ENCODE results near the gene PAEP.

Gene PAEP

GRCh38 chr9:135582966-135583687 lies 21.6 kb downstream of the PAEP start:
- H3K27me3 ChIP-seq (ENCODE audit: insufficient read depth, low read length), result no peaks in the 10 kb centered on the region
- no peaks in the 10 kb centered on the region for H3K36me3 ChIP-seq (ENCODE audit: insufficient read depth, low read length)
- H3K9ac ChIP-seq (ENCODE audit: low read depth, low read length), result no peak overlapping the region
- H3K27ac ChIP-seq (ENCODE audit: low read depth, low read length), result no peak overlapping the region
- no peak overlapping the region for H3K4me3 ChIP-seq (ENCODE audit: low read length)
- H3K4me1 ChIP-seq (ENCODE audit: insufficient read depth, low read length), result no peaks in the 10 kb centered on the region
- 93% methylated on average over 19 of the region's 19 CpGs for WGBS
- H3K9me3 ChIP-seq (ENCODE audit: insufficient read depth, low read depth, low read length), result no peaks in the 10 kb centered on the region

- no peak overlapping the region for H3K9ac ChIP-seq (ENCODE audit: low read depth, low read length)
- H3K27me3 ChIP-seq (ENCODE audit: insufficient read depth, low read length), result no peaks in the 10 kb centered on the region
- H3K4me1 ChIP-seq (ENCODE audit: insufficient read depth, low read length), result no peaks in the 10 kb centered on the region
- H3K27ac ChIP-seq (ENCODE audit: low read depth, low read length), result no peak overlapping the region
- 95% methylated on average over 16 of the region's 16 CpGs for WGBS
- no peaks in the 10 kb centered on the region for H3K9me3 ChIP-seq (ENCODE audit: insufficient read depth, low read depth, low read length)
- no peak overlapping the region for H3K4me3 ChIP-seq (ENCODE audit: low read length)
- no peaks in the 10 kb centered on the region for H3K36me3 ChIP-seq (ENCODE audit: insufficient read depth, low read length)
Observed at GRCh38 chr9:135583688-135584011, 22.1 kb downstream of the PAEP start.

- no peak overlapping the region for H3K9ac ChIP-seq (ENCODE audit: low read depth, low read length)
- H3K27me3 ChIP-seq (ENCODE audit: insufficient read depth, low read length), result no peaks in the 10 kb centered on the region
- H3K4me3 ChIP-seq (ENCODE audit: low read length), result no peak overlapping the region
- H3K4me1 ChIP-seq (ENCODE audit: insufficient read depth, low read length), result no peaks in the 10 kb centered on the region
- 84% methylated on average over 5 of the region's 5 CpGs for WGBS
- no peak overlapping the region for H3K27ac ChIP-seq (ENCODE audit: low read depth, low read length)
- H3K9me3 ChIP-seq (ENCODE audit: insufficient read depth, low read depth, low read length), result no peaks in the 10 kb centered on the region
- H3K36me3 ChIP-seq (ENCODE audit: insufficient read depth, low read length), result no peaks in the 10 kb centered on the region
Observed at GRCh38 chr9:135584371-135584770, 22.8 kb downstream of the PAEP start.

- H3K4me1 ChIP-seq (ENCODE audit: insufficient read depth, low read length), result no peaks in the 10 kb centered on the region
- H3K27ac ChIP-seq (ENCODE audit: low read depth, low read length), result no peak overlapping the region
- no peak overlapping the region for H3K4me3 ChIP-seq (ENCODE audit: low read length)
- no peaks in the 10 kb centered on the region for H3K36me3 ChIP-seq (ENCODE audit: insufficient read depth, low read length)
- H3K9ac ChIP-seq (ENCODE audit: low read depth, low read length), result no peak overlapping the region
- no peaks in the 10 kb centered on the region for H3K27me3 ChIP-seq (ENCODE audit: insufficient read depth, low read length)
- H3K9me3 ChIP-seq (ENCODE audit: insufficient read depth, low read depth, low read length), result no peaks in the 10 kb centered on the region
- WGBS, result 92% methylated on average over 15 of the region's 16 CpGs
Observed at GRCh38 chr9:135584934-135585333, 23.4 kb downstream of the PAEP start.

- no peak overlapping the region for H3K4me3 ChIP-seq (ENCODE audit: low read length)
- no peaks in the 10 kb centered on the region for H3K9me3 ChIP-seq (ENCODE audit: insufficient read depth, low read depth, low read length)
- H3K36me3 ChIP-seq (ENCODE audit: insufficient read depth, low read length), result no peaks in the 10 kb centered on the region
- no peaks in the 10 kb centered on the region for H3K4me1 ChIP-seq (ENCODE audit: insufficient read depth, low read length)
- no peak overlapping the region for H3K9ac ChIP-seq (ENCODE audit: low read depth, low read length)
- 81% methylated on average over 15 of the region's 15 CpGs for WGBS
- no peaks in the 10 kb centered on the region for H3K27me3 ChIP-seq (ENCODE audit: insufficient read depth, low read length)
- H3K27ac ChIP-seq (ENCODE audit: low read depth, low read length), result no peak overlapping the region
Observed at GRCh38 chr9:135586601-135587109, 25.1 kb downstream of the PAEP start.

- Histone ChIP-seq H3K27me3 (ENCODE audit: insufficient read depth, low read length) (no peaks in the 10 kb centered on the region), H3K9ac (ENCODE audit: low read depth, low read length) (no peak overlapping the region), H3K27ac (ENCODE audit: low read depth, low read length) (no peak overlapping the region), H3K4me3 (ENCODE audit: low read length) (no peak overlapping the region), H3K4me1 (ENCODE audit: insufficient read depth, low read length) (no peaks in the 10 kb centered on the region), H3K9me3 (ENCODE audit: insufficient read depth, low read depth, low read length) (no peaks in the 10 kb centered on the region), H3K36me3 (ENCODE audit: insufficient read depth, low read length) (no peaks in the 10 kb centered on the region)
- WGBS, result no CpG with 5 or more reads among the region's 7 CpGs
Observed at GRCh38 chr9:135587658-135588057, 26.1 kb downstream of the PAEP start.

- no peaks in the 10 kb centered on the region for H3K27me3 ChIP-seq (ENCODE audit: insufficient read depth, low read length)
Observed at GRCh38 chr9:135588371-135588770, 26.8 kb downstream of the PAEP start.

GRCh38 chr9:135588886-135589595 lies 27.5 kb downstream of the PAEP start:
- Histone ChIP-seq H3K4me3 (ENCODE audit: low read length) (no peak overlapping the region), H3K27ac (ENCODE audit: low read depth, low read length) (no peak overlapping the region), H3K9ac (ENCODE audit: low read depth, low read length) (no peak overlapping the region), H3K9me3 (ENCODE audit: insufficient read depth, low read depth, low read length) (no peaks in the 10 kb centered on the region), H3K27me3 (ENCODE audit: insufficient read depth, low read length) (no peaks in the 10 kb centered on the region), H3K4me1 (ENCODE audit: insufficient read depth, low read length) (no peaks in the 10 kb centered on the region), H3K36me3 (ENCODE audit: insufficient read depth, low read length) (no peaks in the 10 kb centered on the region)
- WGBS, result 95% methylated on average over 20 of the region's 20 CpGs

More at GRCh38 chr9:135588371-135588770, 26.8 kb downstream of the PAEP start:
- Histone ChIP-seq H3K9ac (ENCODE audit: low read depth, low read length) (no peak overlapping the region), H3K36me3 (ENCODE audit: insufficient read depth, low read length) (no peaks in the 10 kb centered on the region), H3K27ac (ENCODE audit: low read depth, low read length) (no peak overlapping the region), H3K4me3 (ENCODE audit: low read length) (no peak overlapping the region), H3K4me1 (ENCODE audit: insufficient read depth, low read length) (no peaks in the 10 kb centered on the region), H3K9me3 (ENCODE audit: insufficient read depth, low read depth, low read length) (no peaks in the 10 kb centered on the region)
- 93% methylated on average over 9 of the region's 9 CpGs for WGBS

GRCh38 chr9:135589596-135590485 lies 28.3 kb downstream of the PAEP start:
- H3K4me3 ChIP-seq (ENCODE audit: low read length), result no peak overlapping the region
- H3K27me3 ChIP-seq (ENCODE audit: insufficient read depth, low read length), result no peaks in the 10 kb centered on the region
- peaks cover 7% of the 10 kb centered on the region; the same call in 1 of the 2 replicates for H3K9me3 ChIP-seq (ENCODE audit: insufficient read depth, low read depth, low read length)
- H3K4me1 ChIP-seq (ENCODE audit: insufficient read depth, low read length), result no peaks in the 10 kb centered on the region
- H3K27ac ChIP-seq (ENCODE audit: low read depth, low read length), result no peak overlapping the region
- 84% methylated on average over 15 of the region's 15 CpGs for WGBS
- no peaks in the 10 kb centered on the region for H3K36me3 ChIP-seq (ENCODE audit: insufficient read depth, low read length)
- H3K9ac ChIP-seq (ENCODE audit: low read depth, low read length), result no peak overlapping the region

- H3K9me3 ChIP-seq (ENCODE audit: insufficient read depth, low read depth, low read length), result peaks cover 12% of the 10 kb centered on the region; the same call in 1 of the 2 replicates
Observed at GRCh38 chr9:135590486-135591079, 29.0 kb downstream of the PAEP start.

More at GRCh38 chr9:135590486-135591079, 29.0 kb downstream of the PAEP start:
- Histone ChIP-seq H3K9ac (ENCODE audit: low read depth, low read length) (no peak overlapping the region), H3K27me3 (ENCODE audit: insufficient read depth, low read length) (no peaks in the 10 kb centered on the region), H3K4me3 (ENCODE audit: low read length) (no peak overlapping the region), H3K4me1 (ENCODE audit: insufficient read depth, low read length) (no peaks in the 10 kb centered on the region), H3K36me3 (ENCODE audit: insufficient read depth, low read length) (no peaks in the 10 kb centered on the region), H3K27ac (ENCODE audit: low read depth, low read length) (no peak overlapping the region)
- 86% methylated on average over 25 of the region's 25 CpGs for WGBS
